GM18519 (cell line): ENCODE results near the gene IFNLR1.

Experiments
- ATAC-seq: cut with Tn5 transposase; IDR thresholded peaks from one replicate; pipeline ENCODE4 v1.9.1; 2021; ENCODE audit warnings: mild to moderate bottlenecking, moderate library complexity; ENCODE audit not compliant: unreplicated experiment, low FRiP score

Gene IFNLR1

GRCh38 chr1:24126672-24127023 lies 60.4 kb downstream of the IFNLR1 start:
- ATAC-seq = no peak

GRCh38 chr1:24126018-24126671 lies 60.9 kb downstream of the IFNLR1 start:
- ATAC-seq = no peak

GRCh38 chr1:24125456-24125855 lies 61.6 kb downstream of the IFNLR1 start:
- ATAC-seq = no peak

GRCh38 chr1:24124980-24125379 lies 62.1 kb downstream of the IFNLR1 start:
- ATAC-seq = no peak

GRCh38 chr1:24123611-24124010 lies 63.5 kb downstream of the IFNLR1 start:
- no peak for ATAC-seq

GRCh38 chr1:24122776-24123175 lies 64.3 kb downstream of the IFNLR1 start:
- no peak for ATAC-seq

- no peak for ATAC-seq
These were observed 65.7 kb downstream of the IFNLR1 start for GRCh38 chr1:24121406-24121805.

- ATAC-seq = no peak
These were observed 66.1 kb downstream of the IFNLR1 start for GRCh38 chr1:24120965-24121364.

GRCh38 chr1:24119859-24120756 lies 67.0 kb downstream of the IFNLR1 start:
- ATAC-seq = no peak

GRCh38 chr1:24119489-24119858 lies 67.6 kb downstream of the IFNLR1 start:
- no peak for ATAC-seq

GRCh38 chr1:24118410-24119242 lies 68.5 kb downstream of the IFNLR1 start:
- no peak for ATAC-seq

- ATAC-seq = no peak
These were observed 69.2 kb downstream of the IFNLR1 start for GRCh38 chr1:24117722-24118409.

GRCh38 chr1:24117132-24117531 lies 70.0 kb downstream of the IFNLR1 start:
- no peak for ATAC-seq

GRCh38 chr1:24114753-24115152 lies 72.3 kb downstream of the IFNLR1 start:
- no peak for ATAC-seq

- ATAC-seq = no peak
These were observed 73.5 kb downstream of the IFNLR1 start for GRCh38 chr1:24113641-24114033.

- ATAC-seq = no peak
These were observed 74.9 kb downstream of the IFNLR1 start, which contains the start of gene MYOM3 for GRCh38 chr1:24111996-24112779. Gene MYOM3 (minus strand): TSS chr1:24112135. CDS start chr1:24108636, 3,499 bp downstream.

GRCh38 chr1:24111262-24111995 lies 75.7 kb downstream of the IFNLR1 start:
- ATAC-seq = no peak

- no peak for ATAC-seq
These were observed 76.3 kb downstream of the IFNLR1 start for GRCh38 chr1:24110642-24111261.
